GM08714 (cell line): ENCODE measurements around the gene PNLIPRP2.

Source experiments
- H3K4me3 ChIP-seq: fragments of 200-500 bp; sonication (Bioruptor generic); 2 replicates; pipeline ENCODE4 v1.5.1; 2014; ENCODE audit warnings: mild to moderate bottlenecking, low read length, inconsistent platforms
- ZNF274 ChIP-seq: IDR thresholded peaks from 2 replicates; pipeline ENCODE4 v1.6.1; 2012; ENCODE audit warnings: mild to moderate bottlenecking, low read depth, low read length

Gene PNLIPRP2

DNA sequence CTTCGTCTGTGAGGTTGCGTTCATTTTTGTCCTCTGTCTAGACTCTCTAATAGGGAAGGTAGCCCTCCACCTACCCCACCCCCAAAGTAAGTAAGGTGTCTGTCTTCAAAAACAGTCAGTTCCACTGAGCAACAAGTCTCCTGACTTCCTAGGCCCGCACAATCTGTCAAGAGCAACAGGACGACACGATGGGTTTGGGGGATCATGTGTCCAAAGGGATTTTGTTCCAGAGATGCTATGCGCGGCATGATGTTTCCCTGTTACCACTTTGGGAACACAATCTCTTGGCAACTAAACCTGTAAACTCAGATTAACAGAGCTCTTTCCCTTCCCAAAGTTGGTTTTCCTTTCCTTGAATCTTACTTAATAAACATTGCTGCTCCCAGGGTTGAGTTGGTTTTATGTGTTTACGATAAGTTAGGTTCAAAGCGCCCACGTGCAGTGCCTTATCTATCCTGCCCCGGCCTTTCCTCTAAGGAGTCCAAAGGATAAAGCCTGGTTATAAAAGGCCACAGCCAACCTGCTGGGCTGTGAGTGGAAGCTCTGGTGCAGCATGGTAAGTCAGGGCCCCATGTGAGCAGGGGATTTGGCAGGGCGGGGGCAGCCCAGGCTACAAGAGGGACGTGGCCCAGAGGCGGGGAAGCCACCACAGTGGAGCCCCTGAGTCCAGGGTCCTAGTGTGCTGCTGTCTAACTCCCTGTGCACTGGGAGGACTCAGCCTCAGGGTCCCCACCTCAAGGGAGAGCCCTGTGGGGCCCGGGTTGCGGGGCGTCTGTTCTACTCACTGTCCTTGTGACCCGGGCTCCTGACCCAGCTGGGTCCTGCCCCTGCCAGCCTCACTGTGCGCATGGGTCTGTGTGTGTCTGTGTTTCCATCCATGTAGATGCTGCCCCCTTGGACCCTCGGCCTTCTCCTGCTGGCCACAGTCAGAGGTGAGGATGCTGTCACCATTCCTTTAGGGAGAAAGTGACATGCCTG, at the start of gene PNLIPRP2:
Gene PNLIPRP2, plus strand, starts transcription at position 531 of the 978 bp plus-strand sequence.
- TF ChIP-seq ZNF274: no peak

DNA sequence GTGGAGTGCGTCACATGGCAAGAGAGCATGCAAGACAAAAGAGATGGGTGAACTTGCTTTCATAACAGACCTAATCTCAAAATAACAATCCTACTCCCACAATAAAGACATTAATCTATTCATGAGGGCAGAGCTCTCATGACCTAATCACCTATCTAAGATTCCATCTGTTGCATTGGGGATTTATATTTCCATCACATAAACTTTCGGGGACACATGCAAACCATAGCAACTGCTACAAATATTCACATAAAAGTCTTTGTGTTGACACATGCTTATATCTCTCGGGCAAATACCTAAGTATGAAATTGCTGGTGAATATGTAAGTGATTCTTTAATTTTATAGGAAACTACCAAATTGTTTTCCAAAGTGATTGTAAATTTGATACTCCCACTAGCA, 46.0 kb upstream of the PNLIPRP2 start:
- no peak overlapping the region for H3K4me3 ChIP-seq
- no peak for TF ChIP-seq ZNF274

More for the DNA sequence above, at the start of gene PNLIPRP2:
- H3K4me3 ChIP-seq: no peak within 1 kb of the TSS

DNA sequence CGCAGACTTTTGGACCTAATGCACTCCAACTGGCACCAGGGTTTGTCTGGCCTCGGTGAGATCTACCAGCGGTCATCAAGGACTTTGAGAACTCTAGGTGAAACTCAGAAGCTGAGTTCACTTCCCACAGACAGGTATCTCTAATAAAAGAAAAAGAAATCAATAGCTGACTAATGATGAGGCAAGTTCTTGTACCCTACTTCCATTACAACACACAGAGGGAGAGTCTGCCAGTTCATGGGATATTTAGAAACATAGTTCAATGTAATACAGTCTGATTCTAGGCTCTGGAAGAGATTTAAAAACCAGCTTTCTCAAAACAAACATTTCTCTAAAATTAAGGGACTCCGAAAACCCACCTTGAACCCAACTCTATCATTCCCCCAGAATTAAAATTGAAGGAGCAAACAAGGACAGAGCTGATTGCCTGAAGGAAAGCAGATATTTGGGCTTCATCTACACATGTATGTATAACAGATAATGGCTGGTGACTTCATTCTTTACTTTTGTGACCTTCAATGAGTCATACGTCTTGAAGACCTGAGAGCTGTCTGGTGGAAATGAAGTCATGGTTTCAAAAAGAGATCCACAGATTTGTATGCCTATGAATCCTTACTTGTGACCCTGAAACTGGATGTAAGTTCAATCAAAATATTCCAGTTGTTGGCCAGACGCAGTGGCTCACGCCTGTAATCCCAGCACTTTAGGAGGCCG, 32.7 kb upstream of the PNLIPRP2 start:
- no peak for TF ChIP-seq ZNF274
- no peak overlapping the region for H3K4me3 ChIP-seq

DNA sequence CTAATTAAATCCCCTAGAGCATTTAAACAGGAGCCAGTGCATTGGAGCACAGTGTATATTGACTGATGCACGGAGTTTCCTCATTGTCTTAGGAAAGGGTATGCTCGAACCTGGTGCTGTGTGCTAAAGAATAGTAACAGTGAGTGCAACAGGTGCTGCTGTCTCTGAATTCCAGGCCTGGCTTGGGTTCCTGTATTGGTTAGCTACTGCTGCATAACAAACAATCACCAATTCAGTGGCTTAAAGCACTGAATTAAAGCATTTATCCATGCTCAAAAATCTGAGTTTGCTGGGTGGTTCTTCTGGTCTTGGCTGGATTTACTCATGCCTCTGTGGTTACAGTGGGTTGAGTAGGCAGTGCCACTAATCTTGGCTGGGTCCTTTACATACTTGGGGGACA, 31.8 kb upstream of the PNLIPRP2 start:
- no peak overlapping the region for H3K4me3 ChIP-seq
- no peak for TF ChIP-seq ZNF274

DNA sequence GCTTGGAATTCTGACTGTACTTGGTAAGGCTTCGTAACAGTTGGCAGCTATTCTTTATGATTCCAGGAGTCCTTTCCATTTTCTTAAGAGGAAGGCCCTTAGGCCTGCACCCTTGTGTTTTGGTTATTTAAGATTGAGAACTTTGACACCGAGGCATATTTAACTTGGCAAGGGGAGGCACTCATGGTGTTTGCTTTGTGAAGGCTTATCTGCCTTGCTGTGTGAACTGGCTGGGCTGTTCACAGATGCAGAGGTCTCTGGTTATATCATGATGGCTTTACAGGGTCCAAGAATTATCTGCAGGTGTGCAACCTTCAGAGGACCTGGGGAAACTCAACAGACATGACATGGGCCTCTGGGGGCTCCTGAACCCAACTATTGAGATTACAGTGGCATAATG, 30.8 kb upstream of the PNLIPRP2 start:
- no peak overlapping the region for H3K4me3 ChIP-seq
- no peak for TF ChIP-seq ZNF274

DNA sequence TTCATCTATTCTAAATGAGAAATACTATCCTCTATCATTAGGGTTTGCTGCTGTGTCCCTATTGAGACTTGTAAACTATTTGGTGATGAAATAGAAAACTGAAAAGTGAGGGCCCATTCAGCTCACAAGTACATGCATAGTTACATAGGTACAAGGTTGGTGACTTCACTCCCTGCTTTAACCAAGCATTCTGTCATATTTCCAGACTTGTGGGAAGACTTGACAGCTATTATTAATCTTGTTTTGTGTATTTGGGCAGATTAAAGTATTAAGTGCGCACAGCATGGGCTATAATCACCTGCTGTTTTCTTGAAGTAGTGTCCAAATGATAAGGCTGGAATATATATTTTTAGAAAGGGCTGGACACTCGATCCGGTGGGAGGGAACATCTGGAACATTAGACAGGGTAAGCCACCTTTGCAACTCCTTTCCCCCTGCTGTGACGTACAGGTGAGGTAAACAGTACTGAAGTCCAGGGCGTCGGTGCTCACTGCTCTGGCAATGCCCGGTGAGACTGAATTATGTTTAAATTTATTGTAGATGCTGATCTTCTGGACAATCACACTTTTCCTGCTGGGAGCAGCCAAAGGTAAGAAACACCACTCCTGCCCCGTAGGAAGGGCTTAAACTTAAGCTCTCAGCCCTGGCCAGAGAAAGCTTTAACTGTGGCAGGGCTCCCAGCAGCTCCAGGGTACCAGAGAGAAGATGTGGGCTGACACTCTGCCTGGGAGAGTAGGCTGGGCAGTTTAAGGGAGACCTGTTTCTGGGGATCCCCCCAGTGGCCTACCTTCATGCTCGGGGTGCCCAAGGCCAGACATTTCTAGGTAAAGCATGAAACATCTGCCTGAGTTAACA, 29.9 kb upstream of the PNLIPRP2 start, which contains the start of gene PNLIPRP1:
Gene PNLIPRP1, plus strand, starts transcription at position 370 of the 855 bp plus-strand sequence. Its CDS starts 171 bp downstream, at position 541.
- no peak for TF ChIP-seq ZNF274
- no peak within 1 kb of the TSS for H3K4me3 ChIP-seq

DNA sequence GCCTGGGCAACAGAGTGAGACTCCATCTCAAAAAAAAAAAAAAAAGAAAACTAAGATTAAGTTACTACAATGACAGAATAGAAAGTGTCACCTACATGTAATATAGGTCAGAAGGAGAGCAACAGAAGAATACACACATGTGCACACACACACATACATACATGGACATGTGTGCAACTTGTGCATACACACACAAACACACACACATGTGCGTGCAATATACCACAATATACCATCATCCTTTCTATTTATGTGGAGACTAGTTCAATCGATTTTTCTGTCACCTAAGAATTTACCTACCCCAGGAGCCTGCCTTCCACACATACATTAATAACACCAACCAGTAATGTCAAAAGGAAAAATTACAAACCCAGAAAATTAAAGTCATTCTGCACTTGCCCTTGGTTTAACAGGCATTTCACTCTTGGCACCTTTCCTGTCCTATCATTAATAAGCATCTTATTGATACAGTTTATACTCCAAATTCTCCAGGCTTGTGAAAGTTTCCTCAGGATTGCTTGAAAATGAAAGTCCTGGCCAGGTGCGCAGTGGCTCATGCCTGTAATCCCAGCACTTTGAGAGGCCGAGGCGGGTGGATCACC, 27.5 kb upstream of the PNLIPRP2 start:
- TF ChIP-seq ZNF274: no peak
- H3K4me3 ChIP-seq: no peak overlapping the region

DNA sequence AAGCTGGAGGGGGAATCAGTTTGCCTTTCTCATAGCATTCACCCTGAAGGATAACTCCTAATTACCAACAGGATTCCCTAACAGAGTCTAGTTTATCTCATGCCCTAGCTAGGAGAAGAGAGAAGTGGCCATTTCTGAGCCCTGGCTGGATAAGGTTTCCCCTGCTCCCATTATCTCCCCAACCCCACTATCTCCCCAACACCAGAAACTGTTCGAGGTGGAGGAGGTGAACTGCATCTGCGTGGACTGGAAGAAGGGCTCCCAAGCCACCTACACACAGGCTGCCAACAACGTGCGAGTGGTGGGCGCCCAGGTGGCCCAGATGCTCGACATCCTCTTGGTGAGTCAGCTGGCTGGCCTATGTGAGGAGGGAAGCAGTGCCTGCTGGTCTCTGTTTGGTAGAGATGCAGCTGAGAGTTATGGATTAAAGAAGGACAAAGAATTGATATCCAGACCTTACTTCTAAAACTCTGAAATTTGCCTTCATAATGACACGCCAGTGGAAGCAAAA, 26.2 kb upstream of the PNLIPRP2 start:
- TF ChIP-seq ZNF274: no peak
- H3K4me3 ChIP-seq: no peak overlapping the region

DNA sequence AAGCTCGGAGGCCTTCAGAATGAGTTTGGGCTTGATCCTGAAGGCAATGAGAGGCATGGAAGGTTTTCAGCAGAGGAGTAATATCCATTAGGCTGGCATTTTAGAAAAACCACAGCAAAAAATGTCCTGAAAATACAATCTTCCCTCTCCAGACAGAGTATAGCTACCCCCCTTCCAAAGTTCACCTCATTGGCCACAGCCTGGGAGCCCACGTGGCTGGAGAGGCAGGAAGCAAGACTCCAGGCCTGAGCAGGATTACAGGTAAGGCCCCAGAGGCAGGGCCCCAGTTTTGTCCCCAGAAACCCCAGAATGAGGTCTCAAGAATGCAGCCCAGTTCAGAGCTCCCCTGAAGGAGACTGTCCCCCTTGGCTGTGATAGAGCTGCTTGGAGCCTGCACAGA, 24.7 kb upstream of the PNLIPRP2 start:
- TF ChIP-seq ZNF274: no peak

DNA sequence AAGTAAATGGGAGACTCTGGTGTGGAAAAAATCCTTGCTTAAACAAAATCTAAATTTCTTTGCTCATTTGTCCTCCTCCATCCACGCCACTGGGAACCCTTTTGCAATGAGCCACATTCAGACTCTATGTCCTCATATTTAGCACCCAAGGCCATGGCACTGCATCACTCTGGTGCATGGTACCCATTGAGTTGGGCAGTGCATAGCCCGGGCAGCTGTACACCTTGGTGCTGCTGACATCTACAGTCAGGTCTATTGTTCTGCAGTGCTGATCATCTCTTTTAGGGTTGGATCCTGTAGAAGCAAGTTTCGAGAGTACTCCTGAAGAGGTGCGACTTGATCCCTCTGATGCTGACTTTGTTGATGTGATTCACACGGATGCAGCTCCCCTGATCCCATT, 23.2 kb upstream of the PNLIPRP2 start:
- no peak for TF ChIP-seq ZNF274

More for the DNA sequence above, 24.7 kb upstream of the PNLIPRP2 start:
- H3K4me3 ChIP-seq: no peak overlapping the region

DNA sequence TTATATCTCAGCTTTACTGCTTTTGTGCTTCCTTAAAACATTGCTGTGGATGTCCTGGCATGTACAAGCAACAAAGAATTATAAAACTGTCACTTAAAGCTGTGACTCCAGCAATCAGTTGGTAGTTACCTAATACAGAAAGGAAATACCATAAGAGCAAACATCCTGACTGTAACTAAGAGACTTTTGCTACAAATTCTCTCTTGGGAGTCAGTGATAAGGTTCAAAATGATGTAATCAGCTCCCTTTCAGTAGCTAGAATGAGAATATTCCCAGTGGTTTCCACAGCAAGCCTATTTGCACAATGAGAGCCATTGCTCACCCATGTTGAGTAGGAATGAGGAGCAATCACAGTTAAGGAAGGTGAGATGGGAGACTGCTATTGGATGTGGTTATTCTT, 22.4 kb upstream of the PNLIPRP2 start:
- TF ChIP-seq ZNF274: no peak

More for the DNA sequence above, 23.2 kb upstream of the PNLIPRP2 start:
- H3K4me3 ChIP-seq: no peak overlapping the region

DNA sequence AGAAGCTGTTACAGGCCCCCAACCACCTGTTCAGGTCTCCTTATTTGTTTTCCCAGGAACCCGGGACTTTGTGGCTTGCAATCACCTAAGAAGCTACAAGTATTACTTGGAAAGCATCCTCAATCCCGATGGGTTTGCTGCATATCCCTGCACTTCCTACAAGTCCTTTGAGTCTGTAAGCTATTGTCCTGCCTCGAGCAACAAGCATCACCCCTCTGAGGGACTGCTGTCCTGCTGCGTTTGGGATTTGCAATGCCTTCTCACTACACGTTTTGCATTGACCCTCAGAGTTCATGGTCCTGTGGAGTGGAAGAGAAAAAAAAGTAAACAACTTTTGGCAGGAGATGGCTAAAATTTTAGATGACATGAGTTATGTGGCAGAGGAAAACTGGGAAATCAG, 20.8 kb upstream of the PNLIPRP2 start:
- TF ChIP-seq ZNF274: no peak

More for the DNA sequence above, 22.4 kb upstream of the PNLIPRP2 start:
- no peak overlapping the region for H3K4me3 ChIP-seq

More for the DNA sequence above, 20.8 kb upstream of the PNLIPRP2 start:
- H3K4me3 ChIP-seq: no peak overlapping the region
